ENCODE results near the gene CD9. TPM values are rescaled to one million over a fixed set of nuclear protein-coding genes. Genes with fewer than 3 reads are reported as not detected.

The CD9 gene
- total RNA-seq, 1 experiment from 2014 or later: 304 TPM

DNA sequence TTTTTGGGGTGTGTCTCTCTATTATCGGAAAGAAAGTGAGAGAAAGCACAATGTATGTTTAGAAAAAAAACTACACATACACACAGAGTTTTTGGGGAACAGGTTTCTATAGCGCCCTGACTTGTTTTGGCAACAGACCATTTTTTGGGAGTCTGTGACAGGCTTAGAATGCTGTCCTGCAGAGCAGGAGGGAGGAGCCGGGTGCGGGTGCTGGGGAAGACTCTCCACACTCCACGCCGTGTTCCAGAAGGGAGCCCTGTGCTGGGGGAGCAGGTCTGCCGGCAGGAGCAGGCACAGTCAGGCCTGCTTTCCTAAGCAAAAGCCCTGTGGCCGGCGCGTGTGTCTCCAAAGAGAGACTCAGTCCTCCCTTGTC, 26.5 kb downstream of the CD9 start:
- Histone ChIP-seq H3K9me3 (replicated peaks) (no peaks in the 10 kb centered on the region), H3K36me3 (peaks cover 68% of the 10 kb centered on the region), H3K4me3 (no peak overlapping the region), H3K4me1 (replicated peaks) (peaks cover 63% of the 10 kb centered on the region), H3K27me3 (replicated peaks) (no peaks in the 10 kb centered on the region), H3K27ac (no peak overlapping the region)
- DNase-seq (ENCODE audit: low read depth in 1 of 2, low spot score in 2 of 2): no peak

DNA sequence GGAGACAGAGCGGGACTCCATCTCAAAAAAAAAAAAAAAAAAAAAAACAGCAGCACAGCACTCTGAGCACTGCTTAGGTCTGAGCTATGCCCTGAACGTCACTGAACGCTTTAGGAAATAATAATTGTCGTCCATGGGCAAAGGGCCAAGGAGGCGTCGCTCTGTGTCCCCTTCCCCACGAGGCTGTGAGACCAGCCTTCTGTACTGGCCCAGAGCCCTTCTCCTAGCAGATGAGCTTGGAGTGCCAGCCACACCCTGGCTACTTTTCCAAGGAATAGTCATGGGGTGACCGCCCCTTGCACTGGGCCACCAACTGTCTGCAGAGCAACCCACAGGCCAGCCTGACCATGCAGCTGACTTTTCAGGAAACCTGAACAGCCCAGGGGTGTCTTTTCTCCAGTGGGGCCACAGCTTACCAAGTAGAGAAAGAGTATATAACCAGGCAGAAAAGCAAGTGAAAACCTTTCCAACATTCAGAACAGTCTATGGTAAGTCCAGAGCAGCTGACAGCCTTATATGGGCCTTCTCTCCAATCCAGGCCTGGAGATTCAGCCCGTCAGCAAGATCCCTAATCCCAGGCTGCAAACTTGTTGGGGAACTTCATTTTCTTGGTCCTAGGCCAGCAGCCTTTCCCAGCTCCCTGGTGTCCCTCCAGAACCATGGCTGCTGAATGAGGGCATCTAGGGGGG, 28.5 kb downstream of the CD9 start:
- peak overlapping the region; percentile 63 for H3K27ac ChIP-seq
- H3K4me1 ChIP-seq (replicated peaks): peaks cover 59% of the 10 kb centered on the region
- no peak overlapping the region for H3K4me3 ChIP-seq
- no peaks in the 10 kb centered on the region for H3K27me3 ChIP-seq (replicated peaks)
- no peak for DNase-seq (ENCODE audit: low read depth in 1 of 2, low spot score in 2 of 2)
- H3K36me3 ChIP-seq: peaks cover 80% of the 10 kb centered on the region
- H3K9me3 ChIP-seq (replicated peaks): no peaks in the 10 kb centered on the region

DNA sequence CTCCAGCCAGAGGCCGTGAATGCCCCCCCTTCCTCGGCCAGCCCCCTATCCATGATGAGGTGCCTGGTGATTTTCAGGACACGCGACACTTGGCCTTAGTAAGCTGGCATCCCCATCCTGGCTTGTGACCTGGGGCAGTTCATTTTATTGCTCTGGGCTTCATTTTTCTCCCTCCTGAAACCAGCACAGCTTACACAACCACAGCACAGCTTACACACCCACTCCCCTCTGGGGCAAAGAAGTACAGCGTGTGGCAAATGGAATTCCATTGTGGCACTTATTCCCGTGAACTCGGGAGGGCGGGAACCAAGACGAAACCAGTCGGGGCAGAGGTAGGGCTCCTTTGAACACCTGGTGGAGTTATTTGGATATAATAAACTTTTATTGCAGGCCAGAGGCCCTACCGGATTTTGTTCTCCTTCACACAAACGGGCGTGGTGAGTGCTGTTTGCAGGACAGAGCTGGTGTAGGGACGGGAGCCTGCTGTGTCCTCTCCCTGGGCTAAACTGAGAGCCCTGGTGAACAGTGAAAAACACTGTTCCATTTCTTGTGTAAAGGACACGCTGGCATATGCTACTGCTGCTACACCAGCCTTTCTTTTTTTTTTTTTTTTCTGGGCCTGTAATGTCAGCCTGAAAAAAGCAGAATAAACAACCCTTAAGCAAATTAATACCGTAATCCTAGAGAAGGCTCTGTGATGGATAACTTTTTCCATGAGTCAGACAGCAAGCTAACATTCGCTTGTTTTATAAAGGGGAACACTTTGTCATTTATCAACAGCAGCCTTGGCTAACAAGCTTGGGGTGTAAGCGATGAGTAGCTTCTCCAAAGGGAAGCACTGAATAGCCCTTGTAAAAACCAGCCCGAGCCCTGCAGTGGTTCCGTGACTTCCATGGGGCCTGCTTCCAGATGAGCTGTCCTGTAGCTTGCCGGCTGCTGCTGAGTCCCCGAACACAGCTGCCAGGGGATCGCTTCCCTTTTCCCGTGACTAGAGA, 29.3 kb downstream of the CD9 start:
- Histone ChIP-seq H3K9me3 (replicated peaks) (no peaks in the 10 kb centered on the region), H3K27ac (peak overlapping the region; percentile 63), H3K36me3 (peaks cover 80% of the 10 kb centered on the region), H3K4me1 (replicated peaks) (peaks cover 50% of the 10 kb centered on the region), H3K27me3 (replicated peaks) (no peaks in the 10 kb centered on the region), H3K4me3 (no peak overlapping the region)
- peak; percentile 71 to 73 for DNase-seq (ENCODE audit: low read depth in 1 of 2, low spot score in 2 of 2)

DNA sequence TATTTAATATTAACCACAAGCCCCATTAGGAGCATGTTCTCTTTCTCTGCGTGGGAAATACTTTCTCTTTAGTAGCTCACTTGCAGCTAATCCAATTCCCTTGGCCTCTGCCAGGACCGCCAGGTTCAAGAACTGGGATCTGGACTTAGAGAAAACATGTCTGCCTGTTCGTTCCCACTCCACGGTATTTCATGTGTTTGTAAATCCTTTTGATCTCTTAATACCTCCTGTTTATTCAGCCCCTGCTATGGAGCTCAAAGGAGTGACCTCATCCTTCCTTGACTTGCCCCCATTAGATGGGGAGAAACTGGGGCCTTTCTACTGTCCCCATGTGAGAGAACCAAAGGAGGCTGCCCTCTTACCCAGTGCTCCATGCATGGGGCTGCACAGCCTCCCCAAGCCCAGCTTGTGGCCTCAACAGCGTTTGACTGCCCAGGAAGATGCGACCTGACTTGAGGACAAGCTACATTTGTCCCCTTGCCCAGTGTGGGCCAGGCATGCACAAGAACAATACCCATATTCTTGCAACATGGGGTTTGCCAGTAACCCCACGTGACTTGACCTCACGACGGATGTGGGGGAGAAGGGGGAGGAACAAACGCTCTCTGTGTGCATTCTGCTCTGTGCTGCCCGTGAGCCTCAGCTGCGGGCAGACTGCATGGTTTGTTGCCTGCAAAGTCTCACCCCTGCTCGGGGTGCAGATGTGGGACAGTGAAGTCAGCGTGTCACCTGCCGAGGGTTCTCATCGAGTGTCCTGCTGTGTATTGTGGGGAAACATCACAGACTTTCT, 30.3 kb downstream of the CD9 start:
- peak overlapping the region; percentile 63 for H3K27ac ChIP-seq
- peaks cover 80% of the 10 kb centered on the region for H3K36me3 ChIP-seq
- H3K4me3 ChIP-seq: no peak overlapping the region
- DNase-seq (ENCODE audit: low read depth in 1 of 2, low spot score in 2 of 2): peak in 1 of 2 experiments; percentile 57
- no peaks in the 10 kb centered on the region for H3K9me3 ChIP-seq (replicated peaks)
- peaks cover 47% of the 10 kb centered on the region for H3K4me1 ChIP-seq (replicated peaks)
- H3K27me3 ChIP-seq (replicated peaks): no peaks in the 10 kb centered on the region

DNA sequence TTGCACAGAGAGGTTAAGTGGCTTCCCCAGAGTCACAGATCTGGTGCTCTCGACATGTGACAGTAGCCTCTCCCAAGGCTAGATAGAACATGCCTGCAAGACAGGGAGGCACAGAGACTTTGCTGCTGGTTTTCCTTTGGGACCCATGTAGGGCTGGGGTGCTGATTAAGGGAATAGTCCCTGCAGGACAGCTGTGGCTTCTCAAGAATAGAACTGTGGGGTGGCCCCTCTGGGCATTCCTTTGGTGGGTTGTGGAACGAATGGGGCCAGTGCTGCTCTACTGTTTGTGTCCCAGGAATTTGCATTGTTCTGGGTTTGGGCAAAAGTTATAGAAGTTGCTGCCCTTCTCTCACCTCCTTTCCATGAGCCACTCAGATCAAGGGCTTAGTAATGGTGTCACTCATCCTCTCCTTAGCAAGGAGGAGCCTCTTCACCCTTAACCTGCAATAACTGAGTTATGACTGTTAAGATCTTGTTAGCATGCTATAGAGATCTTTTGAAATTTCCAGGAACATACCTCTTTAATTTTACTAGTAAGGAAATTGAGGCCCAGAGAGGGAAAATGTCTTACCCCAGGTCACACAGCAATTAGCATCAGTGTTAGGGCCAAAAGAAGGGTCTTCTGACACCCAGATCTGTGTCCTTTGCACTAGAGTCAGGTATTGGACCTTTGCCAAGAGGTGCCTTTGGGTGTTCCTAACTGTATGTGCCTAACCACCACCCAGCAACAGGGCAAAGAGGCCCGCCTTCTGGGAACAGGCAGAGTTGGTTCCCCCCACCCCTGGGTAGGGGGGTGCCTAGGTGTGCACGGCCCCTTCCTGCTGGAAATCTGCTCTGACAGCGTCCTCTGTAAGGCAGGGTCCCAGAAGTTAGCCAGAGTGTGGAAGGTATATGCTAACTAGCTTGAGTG, 31.4 kb downstream of the CD9 start:
- Histone ChIP-seq H3K9me3 (replicated peaks) (no peaks in the 10 kb centered on the region), H3K27ac (peak overlapping the region; percentile 52), H3K36me3 (peaks cover 80% of the 10 kb centered on the region), H3K4me1 (replicated peaks) (peaks cover 49% of the 10 kb centered on the region), H3K4me3 (no peak overlapping the region), H3K27me3 (replicated peaks) (no peaks in the 10 kb centered on the region)
- peak; percentile 61 to 69 for DNase-seq (ENCODE audit: low read depth in 1 of 2, low spot score in 2 of 2)

DNA sequence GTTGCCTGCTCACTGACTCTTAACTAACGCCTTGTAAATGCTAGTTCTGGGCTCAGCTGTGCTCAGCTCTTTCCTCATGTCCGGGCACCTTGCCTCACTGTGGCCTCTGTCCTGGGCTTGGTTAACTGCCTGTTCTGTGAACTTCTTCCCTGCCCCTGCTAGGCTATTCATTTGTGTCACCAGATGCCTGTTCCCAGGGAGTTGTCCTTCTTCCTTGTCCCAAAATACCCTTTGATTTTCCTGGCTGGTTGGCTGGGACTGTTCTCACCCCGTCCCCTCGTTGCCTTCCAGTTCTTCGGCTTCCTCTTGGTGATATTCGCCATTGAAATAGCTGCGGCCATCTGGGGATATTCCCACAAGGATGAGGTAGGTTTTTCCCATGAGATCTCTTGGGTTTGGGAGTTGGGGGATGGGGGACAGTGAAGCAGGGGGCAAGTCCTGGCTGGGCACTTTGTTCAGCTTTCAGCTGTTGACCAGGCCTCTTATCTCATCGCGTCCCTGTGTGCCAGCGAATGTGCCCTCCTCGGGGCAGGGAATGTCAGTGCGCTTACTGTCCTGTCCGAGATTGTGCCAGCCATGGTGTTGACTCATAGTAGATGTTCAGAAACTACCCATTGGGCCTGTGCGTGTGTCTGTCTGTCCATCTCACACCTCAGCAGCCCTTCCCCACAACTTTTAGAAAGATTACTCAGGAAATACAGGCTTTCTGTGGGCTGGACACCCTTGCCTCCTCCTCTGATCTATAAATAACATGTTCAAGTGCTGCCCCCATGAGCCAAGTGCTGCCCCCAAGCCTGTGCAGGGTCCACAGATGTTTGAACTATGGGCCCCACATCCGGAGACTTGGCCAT, 33.1 kb downstream of the CD9 start:
- Histone ChIP-seq H3K36me3 (peaks cover 80% of the 10 kb centered on the region), H3K27ac (no peak overlapping the region), H3K9me3 (replicated peaks) (no peaks in the 10 kb centered on the region), H3K4me1 (replicated peaks) (peaks cover 44% of the 10 kb centered on the region), H3K4me3 (no peak overlapping the region), H3K27me3 (replicated peaks) (no peaks in the 10 kb centered on the region)
- DNase-seq (ENCODE audit: low read depth in 1 of 2, low spot score in 2 of 2): no peak

DNA sequence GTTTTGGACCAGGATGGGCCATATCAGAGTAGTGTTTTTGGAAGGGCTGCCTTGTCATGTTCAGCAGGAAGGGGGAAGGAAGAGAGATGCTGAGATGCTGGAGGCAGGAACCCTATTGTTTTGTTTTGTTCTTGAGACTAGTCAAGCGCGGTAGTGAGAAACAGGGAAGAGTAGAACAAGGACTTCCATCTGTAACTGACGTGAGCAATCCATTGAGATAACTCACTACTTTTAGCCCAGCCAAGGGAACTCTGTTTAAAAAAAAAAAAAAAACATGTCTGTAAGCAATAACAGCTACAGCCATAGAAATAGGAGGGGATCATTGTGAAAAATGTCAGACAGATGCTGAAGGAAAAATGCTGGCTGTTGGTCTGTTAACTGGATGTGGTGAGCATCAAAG, 34.0 kb downstream of the CD9 start:
- DNase-seq (ENCODE audit: low read depth in 1 of 2, low spot score in 2 of 2): no peak
- peaks cover 80% of the 10 kb centered on the region for H3K36me3 ChIP-seq

DNA sequence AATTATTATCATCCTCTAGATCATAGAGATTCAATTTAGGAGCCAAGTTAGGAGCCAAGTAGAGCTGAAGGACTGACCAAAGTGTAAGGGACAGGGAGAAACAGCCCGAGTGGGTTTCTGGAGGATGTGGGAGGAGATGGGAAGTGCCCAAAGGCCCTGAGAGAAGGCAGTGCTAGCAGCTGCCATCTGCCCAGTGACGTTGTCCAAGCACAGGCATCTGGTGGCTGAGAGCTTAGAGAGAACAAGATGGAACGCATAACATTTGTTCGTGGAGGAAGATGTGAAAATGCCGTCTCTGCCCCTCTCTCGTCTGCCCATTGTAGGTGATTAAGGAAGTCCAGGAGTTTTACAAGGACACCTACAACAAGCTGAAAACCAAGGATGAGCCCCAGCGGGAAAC, 34.7 kb downstream of the CD9 start:
- no peak overlapping the region for H3K4me3 ChIP-seq
- H3K27ac ChIP-seq: no peak overlapping the region
- peaks cover 86% of the 10 kb centered on the region for H3K36me3 ChIP-seq
- DNase-seq (ENCODE audit: low read depth in 1 of 2, low spot score in 2 of 2): no peak
- peaks cover 29% of the 10 kb centered on the region for H3K4me1 ChIP-seq (replicated peaks)
- no peaks in the 10 kb centered on the region for H3K27me3 ChIP-seq (replicated peaks)
- no peaks in the 10 kb centered on the region for H3K9me3 ChIP-seq (replicated peaks)

More for the DNA sequence above, 34.0 kb downstream of the CD9 start:
- H3K4me1 ChIP-seq (replicated peaks): peaks cover 36% of the 10 kb centered on the region
- no peak overlapping the region for H3K4me3 ChIP-seq
- H3K9me3 ChIP-seq (replicated peaks): no peaks in the 10 kb centered on the region
- no peaks in the 10 kb centered on the region for H3K27me3 ChIP-seq (replicated peaks)
- no peak overlapping the region for H3K27ac ChIP-seq

DNA sequence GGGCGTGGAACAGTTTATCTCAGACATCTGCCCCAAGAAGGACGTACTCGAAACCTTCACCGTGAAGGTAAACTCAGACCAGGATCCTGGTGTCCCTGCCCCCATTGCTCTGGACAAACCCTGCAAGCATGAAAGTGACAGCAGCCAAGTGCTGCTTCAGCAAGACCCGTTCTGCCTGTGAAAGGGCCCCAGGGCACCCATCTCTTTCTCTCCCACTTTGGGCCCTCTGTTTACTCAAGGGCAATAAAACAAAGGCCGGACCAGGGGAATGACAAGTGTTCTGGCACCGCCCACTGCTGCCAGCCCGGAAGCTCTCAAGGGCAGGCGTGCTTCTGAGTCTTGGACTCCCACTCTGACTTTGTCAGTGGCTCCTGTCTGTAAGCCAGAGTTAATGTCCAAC, 35.3 kb downstream of the CD9 start:
- Histone ChIP-seq H3K27me3 (replicated peaks) (no peaks in the 10 kb centered on the region), H3K4me3 (no peak overlapping the region), H3K27ac (no peak overlapping the region), H3K4me1 (replicated peaks) (peaks cover 23% of the 10 kb centered on the region), H3K9me3 (replicated peaks) (no peaks in the 10 kb centered on the region), H3K36me3 (peaks cover 90% of the 10 kb centered on the region)
- no peak for DNase-seq (ENCODE audit: low read depth in 1 of 2, low spot score in 2 of 2)

DNA sequence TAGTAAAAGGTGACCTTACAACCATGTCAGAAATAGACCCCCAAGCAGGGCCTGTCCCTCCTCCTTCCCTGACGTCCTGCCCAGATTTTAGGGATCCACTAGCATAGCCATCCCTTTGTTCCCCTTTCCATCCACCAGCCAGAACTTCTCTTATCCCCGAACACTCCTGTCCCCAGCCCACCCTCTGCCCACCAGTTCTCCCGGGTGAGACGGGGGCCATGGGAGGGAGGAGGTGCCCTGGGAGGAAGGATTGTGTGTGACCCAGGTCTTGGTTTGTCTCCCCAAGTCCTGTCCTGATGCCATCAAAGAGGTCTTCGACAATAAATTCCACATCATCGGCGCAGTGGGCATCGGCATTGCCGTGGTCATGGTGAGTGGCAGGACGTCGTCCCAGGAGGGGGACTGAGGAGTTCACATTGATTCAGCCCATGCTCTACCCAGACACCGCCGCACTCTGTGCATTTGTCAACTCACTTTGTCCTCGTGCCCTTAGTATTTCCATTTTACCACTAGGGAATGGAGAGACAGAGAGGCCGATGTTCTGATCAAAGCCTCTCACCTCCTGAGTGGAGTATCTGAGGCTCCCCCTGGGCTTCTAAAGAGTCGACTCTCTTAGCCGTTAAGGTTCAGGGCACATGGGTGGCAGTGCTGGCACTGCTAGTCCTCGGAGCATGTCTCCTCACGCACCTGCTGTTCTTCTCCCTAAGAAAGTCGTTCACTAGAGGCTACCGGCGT, 35.9 kb downstream of the CD9 start:
- no peaks in the 10 kb centered on the region for H3K27me3 ChIP-seq (replicated peaks)
- no peak for DNase-seq (ENCODE audit: low read depth in 1 of 2, low spot score in 2 of 2)
- H3K27ac ChIP-seq: no peak overlapping the region
- no peak overlapping the region for H3K4me3 ChIP-seq
- peaks cover 88% of the 10 kb centered on the region for H3K36me3 ChIP-seq
- H3K9me3 ChIP-seq (replicated peaks): no peaks in the 10 kb centered on the region
- H3K4me1 ChIP-seq (replicated peaks): peaks cover 17% of the 10 kb centered on the region

DNA sequence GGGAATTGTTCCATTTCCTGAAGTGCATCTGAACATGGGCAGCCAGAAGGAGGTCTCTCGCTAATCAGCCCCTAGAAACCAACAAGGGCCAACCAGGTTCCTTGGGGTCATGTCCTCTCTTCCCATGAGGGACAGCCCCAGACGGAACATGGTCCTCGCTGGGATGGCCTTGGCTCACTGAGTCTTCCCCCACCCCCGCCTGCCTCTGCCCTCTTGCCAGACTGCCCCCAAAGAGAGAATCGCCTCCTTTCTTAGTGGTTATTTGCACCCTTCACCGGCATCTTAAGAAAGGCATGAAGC, 36.4 kb downstream of the CD9 start:
- peaks cover 87% of the 10 kb centered on the region for H3K36me3 ChIP-seq
- no peaks in the 10 kb centered on the region for H3K27me3 ChIP-seq (replicated peaks)
- no peak overlapping the region for H3K4me3 ChIP-seq
- no peak for DNase-seq (ENCODE audit: low read depth in 1 of 2, low spot score in 2 of 2)
- no peaks in the 10 kb centered on the region for H3K9me3 ChIP-seq (replicated peaks)
- H3K4me1 ChIP-seq (replicated peaks): peaks cover 12% of the 10 kb centered on the region
- no peak overlapping the region for H3K27ac ChIP-seq

DNA sequence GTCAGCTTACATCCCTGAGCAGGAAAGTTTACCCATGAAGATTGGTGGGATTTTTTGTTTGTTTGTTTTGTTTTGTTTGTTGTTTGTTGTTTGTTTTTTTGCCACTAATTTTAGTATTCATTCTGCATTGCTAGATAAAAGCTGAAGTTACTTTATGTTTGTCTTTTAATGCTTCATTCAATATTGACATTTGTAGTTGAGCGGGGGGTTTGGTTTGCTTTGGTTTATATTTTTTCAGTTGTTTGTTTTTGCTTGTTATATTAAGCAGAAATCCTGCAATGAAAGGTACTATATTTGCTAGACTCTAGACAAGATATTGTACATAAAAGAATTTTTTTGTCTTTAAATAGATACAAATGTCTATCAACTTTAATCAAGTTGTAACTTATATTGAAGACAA, 37.6 kb downstream of the CD9 start:
- H3K4me1 ChIP-seq (replicated peaks): 0 out of 2 replicates have a peak, but pooled peaks cover 4% of the 10 kb centered on the region
- H3K4me3 ChIP-seq: no peak overlapping the region
- H3K27ac ChIP-seq: no peak overlapping the region
- H3K9me3 ChIP-seq (replicated peaks): no peaks in the 10 kb centered on the region
- H3K27me3 ChIP-seq (replicated peaks): no peaks in the 10 kb centered on the region
- peaks cover 75% of the 10 kb centered on the region for H3K36me3 ChIP-seq
- no peak for DNase-seq (ENCODE audit: low read depth in 1 of 2, low spot score in 2 of 2)

Measured in SJSA1 (cell line).